ENCODE data around the gene PRIMA1. TPM values are rescaled to one million over a fixed set of nuclear protein-coding genes. Genes with fewer than 3 reads are reported as not detected.

PRIMA1 gene
- total and polyA plus RNA-seq, 10 of the 15 experiments (the other 5 are each of a cell fraction or from before 2014, with no cell fraction given) = not detected

- 50% methylated on average over 25 of the region's 25 CpGs for WGBS (ENCODE audit: insufficient coverage, insufficient replicate concordance, low lambda C conversion rate, missing lambda C conversion rate)
- no peaks in the 10 kb centered on the region for H4K20me1 ChIP-seq (ENCODE audit: control insufficient read depth, insufficient read depth)
- no peak overlapping the region for H3K4me3 ChIP-seq
- in situ Hi-C loops (cut with MboI) (no loop called here), intact Hi-C loops (cut with micrococcal nuclease; ENCODE audit: unreplicated experiment) (no loop called here)
- no peaks in the 10 kb centered on the region for H3K4me1 ChIP-seq (ENCODE audit: control insufficient read depth, insufficient read depth, low read length)
- no peaks in the 10 kb centered on the region for H3K79me2 ChIP-seq (ENCODE audit: control insufficient read depth, insufficient read depth, low read length)
- DNase-seq (ENCODE audit: low read depth, low spot score) = no peak
- H3K9ac ChIP-seq (ENCODE audit: control insufficient read depth, insufficient read depth, low read length) = no peak overlapping the region
- CTCF ChIA-PET = no interaction called here
- no peak overlapping the region for H2AFZ ChIP-seq (ENCODE audit: control insufficient read depth, low read depth, low read length)
- no peak for FAIRE-seq
- no peaks in the 10 kb centered on the region; a peak in 1 of 4 replicates for H3K27me3 ChIP-seq (replicated peaks in 1 of 2; ENCODE audit: control insufficient read depth in 2 of 2, insufficient read depth in 2 of 2, low read length in 1 of 2)
- no peak overlapping the region for H3K27ac ChIP-seq (ENCODE audit: control insufficient read depth, insufficient read depth)
- TF ChIP-seq MLLT1 (IDR thresholded peaks at IDR 0.05) (no peak), TCF3 (IDR thresholded peaks at IDR 0.05; ENCODE audit: borderline replicate concordance, insufficient read depth, low read depth, low read length) (no peak), POU2F2 (IDR thresholded peaks at IDR 0.05; ENCODE audit: borderline replicate concordance, low read depth, low read length) (no peak), CEBPZ (IDR thresholded peaks at IDR 0.05; ENCODE audit: low read depth, low read length) (no peak), RELA (IDR thresholded peaks at IDR 0.05; ENCODE audit: borderline replicate concordance, partially characterized antibody) (no peak), ZSCAN29 (IDR thresholded peaks at IDR 0.05) (no peak), ZZZ3 (IDR thresholded peaks at IDR 0.05; ENCODE audit: control insufficient read depth, insufficient read length, low read depth) (no peak), DPF2 (IDR thresholded peaks at IDR 0.05) (no peak), BRCA1 (IDR thresholded peaks at IDR 0.05; ENCODE audit: low read depth, low read length) (no peak), TARDBP (IDR thresholded peaks at IDR 0.05; ENCODE audit: borderline replicate concordance) (no peak), MYB (IDR thresholded peaks at IDR 0.05; ENCODE audit: borderline replicate concordance, low read depth, low read length) (no peak), IKZF1 (conservative IDR thresholded peaks at IDR 0.05) (no peak), POLR2A (IDR thresholded peaks at IDR 0.05; ENCODE audit: low read depth, low read length) (no peak), MEF2B (IDR thresholded peaks at IDR 0.05; ENCODE audit: partially characterized antibody, poor library complexity, severe bottlenecking) (no peak), MAX (IDR thresholded peaks at IDR 0.05; ENCODE audit: low read depth, low read length) (no peak), ZNF24 (IDR thresholded peaks at IDR 0.05) (no peak), NFIC (IDR thresholded peaks at IDR 0.05; ENCODE audit: low read depth, low read length) (no peak), NRF1 (conservative IDR thresholded peaks at IDR 0.05; ENCODE audit: low read depth, low read length) (no peak), SREBF1 (IDR thresholded peaks at IDR 0.05; ENCODE audit: low read length) (no peak)
- POLR2A ChIA-PET = no interaction called here
- ATAC-seq = no peak
- no TSS peak for BruUV-seq (replicated peaks)
- RAD21 ChIA-PET (ENCODE audit: unreplicated experiment) = no interaction called here
- SMC1A ChIA-PET (ENCODE audit: uncharacterized antibody, unreplicated experiment) = no interaction called here
- H3K4me2 ChIP-seq (ENCODE audit: control insufficient read depth, insufficient read depth) = no peak overlapping the region
- H3K36me3 ChIP-seq (ENCODE audit: control insufficient read depth in 2 of 2, insufficient read depth in 2 of 2, low read length in 1 of 2) = no peaks in the 10 kb centered on the region
- H3K9me3 ChIP-seq (replicated peaks; ENCODE audit: control insufficient read depth, insufficient read depth, low read length) = no peaks in the 10 kb centered on the region
Observed at GRCh38 chr14:93748208-93749075, 39.8 kb downstream of the PRIMA1 start.

All from GM12878 (cell line).